GM19397 (cell line): ENCODE results near the gene SMYD3.

ENCODE experiments used
- ATAC-seq: cut with Tn5 transposase; IDR thresholded peaks from one replicate; pipeline ENCODE4 v1.9.1; 2021; ENCODE audit warnings: mild to moderate bottlenecking, moderate library complexity; ENCODE audit not compliant: unreplicated experiment

SMYD3 gene

GRCh38 chr1:246117066-246117791 lies 389.9 kb downstream of the SMYD3 start:
- ATAC-seq: peak; percentile 97

GRCh38 chr1:246114369-246114768 lies 392.7 kb downstream of the SMYD3 start:
- no peak for ATAC-seq

DNA sequence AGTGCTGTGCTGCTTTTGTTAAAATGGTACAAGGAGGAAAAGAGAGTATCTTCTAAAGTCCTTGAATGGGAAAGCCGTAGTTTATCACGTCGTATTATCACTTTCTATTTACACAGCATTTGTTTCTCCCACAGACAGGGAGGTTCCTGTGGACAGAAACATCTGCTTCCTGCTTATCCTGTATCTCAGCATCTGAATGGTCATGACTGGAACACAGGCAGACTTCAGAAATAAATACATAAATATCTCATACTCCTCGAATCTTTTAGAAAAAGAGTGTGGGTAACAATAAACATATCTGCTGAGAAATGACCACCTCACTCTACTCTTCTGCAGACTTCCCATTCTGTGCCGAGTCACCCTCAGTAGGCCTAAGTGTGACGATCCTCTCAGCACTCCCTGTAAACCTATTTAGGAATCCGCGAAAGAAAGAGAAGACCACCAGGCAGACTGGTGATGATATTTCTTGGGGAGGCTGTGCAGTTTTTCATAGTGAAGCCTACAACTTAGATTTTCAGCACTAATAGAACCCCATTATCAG lies 393.5 kb downstream of the SMYD3 start:
- no peak for ATAC-seq

DNA sequence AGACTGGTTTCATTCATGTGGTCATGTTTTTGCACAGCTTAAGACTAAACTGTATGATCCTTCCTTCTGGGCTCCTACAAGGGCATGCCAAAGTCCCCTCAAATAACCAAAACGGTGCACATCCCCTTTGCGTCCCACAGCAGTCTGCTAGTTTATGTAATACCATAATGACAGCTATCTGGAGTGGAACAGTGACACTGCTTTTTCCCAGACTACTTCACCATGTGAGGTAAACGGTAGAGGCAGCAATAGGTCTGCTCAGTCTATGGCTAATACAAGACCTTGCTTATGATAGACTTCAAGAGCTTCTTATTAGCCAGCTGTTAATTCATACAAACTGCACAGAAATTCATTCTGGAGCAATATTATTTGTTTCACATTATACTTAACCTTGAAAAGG lies 395.5 kb downstream of the SMYD3 start:
- no peak for ATAC-seq

DNA sequence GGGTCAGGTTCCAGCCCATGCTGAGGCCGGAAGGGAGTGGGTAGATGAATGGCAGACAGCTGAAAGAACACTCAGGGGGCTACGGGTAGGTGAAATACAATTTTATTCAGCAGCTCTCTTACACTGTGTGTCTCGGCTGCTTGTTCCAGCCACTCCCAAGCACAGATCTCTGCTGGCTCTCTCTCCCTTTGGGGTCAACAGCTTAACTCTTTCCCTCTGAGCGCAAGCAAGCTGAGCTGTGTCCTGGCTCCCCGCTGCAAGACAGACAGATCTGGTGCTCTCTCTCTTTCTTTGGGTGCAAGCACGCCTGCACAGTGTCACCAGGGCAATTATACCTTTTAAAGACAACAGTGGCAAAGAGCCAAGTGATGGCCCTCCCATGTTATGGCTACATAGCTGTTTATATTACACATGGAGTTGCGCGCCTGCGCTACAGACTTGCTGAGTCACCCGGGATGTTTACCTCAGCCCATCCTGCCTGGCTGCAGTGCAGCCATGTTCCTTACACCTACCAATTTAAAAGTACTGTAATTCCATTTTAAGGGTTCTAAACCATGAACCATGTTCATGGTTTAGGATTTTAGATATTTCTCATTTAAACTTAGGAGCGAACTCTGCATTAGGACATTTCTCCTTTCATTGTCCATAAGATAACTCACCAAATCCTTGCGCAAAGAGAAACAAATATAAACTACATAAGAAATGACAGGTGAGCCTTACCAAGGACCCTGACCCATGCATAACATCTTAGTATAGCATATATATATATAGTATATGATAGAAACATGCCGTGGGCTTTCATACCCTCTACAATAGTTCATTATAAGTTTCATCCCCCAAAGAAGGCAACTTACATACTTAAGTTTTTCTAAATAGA lies 396.5 kb downstream of the SMYD3 start:
- no peak for ATAC-seq

GRCh38 chr1:246108278-246108925 lies 398.7 kb downstream of the SMYD3 start:
- no peak for ATAC-seq

- ATAC-seq: no peak
Observed at GRCh38 chr1:246107516-246108277, 399.4 kb downstream of the SMYD3 start.

DNA sequence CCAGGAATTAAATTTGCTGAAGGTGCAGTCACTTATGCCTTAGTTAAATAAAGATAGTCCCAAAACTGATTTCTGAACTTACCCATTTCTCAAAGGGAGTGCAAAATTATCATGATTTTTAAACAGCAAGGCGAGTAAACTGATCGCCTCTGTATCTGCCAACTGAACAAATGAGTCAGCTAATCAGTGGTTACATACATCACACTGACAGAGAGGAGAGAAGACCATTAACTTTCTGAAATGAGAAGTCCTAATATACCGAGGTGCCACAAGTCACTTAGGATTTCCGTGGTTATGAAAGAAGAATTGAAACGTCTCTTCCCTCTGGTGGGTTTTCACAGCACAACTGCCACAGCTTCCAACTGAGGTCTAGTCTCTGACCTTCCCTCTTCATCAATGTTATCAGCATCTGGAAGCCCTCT lies 400.7 kb downstream of the SMYD3 start:
- ATAC-seq: no peak

GRCh38 chr1:246104927-246105326 lies 402.2 kb downstream of the SMYD3 start:
- no peak for ATAC-seq

GRCh38 chr1:246099570-246099969 lies 407.5 kb downstream of the SMYD3 start:
- ATAC-seq: no peak

DNA sequence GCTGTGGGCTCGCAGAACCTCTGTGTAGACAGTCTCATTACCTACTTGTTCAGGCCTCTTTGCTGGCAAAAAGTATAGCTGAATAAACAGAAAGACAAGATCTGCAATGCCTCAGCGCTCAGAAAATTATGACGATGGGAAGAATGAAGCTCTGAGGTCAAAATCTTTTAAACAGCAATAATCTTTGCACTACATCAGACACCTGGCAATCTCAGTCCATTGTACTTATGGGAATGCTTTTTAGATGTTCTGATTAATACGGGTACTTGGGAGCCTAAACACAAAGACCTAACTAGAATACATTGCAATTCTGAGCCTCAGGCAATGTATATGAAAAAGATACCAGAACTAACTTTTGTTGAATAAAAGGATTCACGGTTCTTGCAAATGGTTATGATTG lies 410.7 kb downstream of the SMYD3 start:
- ATAC-seq: no peak

GRCh38 chr1:246095443-246095842 lies 411.6 kb downstream of the SMYD3 start:
- no peak for ATAC-seq

DNA sequence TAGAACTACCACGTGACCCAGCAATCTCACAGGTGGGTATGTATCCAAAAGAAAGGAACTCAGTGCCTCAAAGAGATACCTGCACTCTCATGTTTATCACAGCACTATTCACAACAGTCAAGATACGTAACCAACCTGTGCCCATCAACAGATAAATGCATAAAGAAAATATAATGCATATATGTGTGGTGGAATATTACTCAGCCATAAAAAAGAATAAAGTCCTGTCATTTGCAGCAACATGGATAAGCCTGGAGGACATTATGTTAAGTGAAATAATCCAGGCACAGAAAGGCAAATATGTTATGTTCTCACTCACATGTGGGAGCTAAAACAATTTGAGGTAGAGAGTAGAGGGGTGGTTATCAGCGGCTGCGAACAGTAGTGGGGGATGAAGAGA lies 413.8 kb downstream of the SMYD3 start:
- no peak for ATAC-seq

- ATAC-seq: no peak
Observed at GRCh38 chr1:246092136-246092535, 414.9 kb downstream of the SMYD3 start.

DNA sequence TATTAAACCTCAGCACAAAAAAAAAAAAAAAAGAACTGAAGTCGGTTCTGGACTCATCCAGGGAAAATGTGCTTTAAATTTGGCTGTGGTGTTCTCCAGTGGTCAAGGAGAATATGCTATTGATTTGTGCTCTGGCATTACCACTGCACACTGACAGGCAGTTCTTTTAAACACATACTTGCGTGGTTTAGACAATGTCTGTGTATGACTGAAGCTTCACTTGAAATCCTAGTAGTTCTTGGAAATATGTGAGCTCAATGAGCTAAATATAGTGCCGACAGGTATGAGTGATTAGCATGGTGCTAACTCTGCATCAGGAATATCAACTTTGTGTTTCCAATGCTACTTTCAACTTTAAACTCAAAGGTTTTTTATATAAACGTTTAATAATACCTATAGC lies 415.6 kb downstream of the SMYD3 start:
- no peak for ATAC-seq

DNA sequence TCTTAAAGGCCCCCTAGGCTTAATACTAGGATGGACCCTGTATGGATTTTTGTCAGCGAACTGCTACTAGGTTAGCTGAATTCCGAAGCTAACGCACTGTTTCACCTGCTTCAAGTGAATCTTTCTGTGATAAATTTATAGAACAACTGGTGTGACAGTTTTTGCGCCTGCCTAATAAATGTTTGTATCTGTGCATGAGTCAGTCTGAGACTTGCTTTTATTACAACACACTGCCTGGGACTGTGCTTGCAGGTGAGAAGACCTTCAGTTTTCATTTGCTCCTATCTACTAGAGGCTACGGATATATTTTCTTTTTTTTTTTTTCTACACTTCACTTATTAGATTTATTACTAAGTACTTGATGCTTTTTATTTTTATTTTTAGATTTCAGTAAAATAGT lies 420.9 kb downstream of the SMYD3 start:
- no peak for ATAC-seq

DNA sequence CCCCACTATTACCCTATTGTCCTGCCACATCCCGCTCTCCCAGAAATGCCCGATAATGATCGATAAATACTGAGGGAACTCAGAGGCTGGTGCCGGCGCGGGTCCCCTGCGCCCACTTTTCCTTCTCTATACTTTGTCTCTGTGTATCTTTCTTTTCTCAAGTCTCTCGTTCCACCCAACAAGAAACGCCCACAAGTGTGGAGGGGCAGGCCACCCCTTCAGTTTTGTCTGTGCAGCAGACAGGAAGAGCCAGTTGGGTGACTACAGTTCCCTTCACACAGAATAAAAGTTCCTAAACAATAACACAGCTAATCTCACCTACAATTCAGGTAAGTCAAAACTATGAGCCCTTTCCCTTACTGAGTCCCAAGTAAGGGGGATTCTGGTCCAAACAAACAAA lies 423.7 kb downstream of the SMYD3 start:
- ATAC-seq: no peak

DNA sequence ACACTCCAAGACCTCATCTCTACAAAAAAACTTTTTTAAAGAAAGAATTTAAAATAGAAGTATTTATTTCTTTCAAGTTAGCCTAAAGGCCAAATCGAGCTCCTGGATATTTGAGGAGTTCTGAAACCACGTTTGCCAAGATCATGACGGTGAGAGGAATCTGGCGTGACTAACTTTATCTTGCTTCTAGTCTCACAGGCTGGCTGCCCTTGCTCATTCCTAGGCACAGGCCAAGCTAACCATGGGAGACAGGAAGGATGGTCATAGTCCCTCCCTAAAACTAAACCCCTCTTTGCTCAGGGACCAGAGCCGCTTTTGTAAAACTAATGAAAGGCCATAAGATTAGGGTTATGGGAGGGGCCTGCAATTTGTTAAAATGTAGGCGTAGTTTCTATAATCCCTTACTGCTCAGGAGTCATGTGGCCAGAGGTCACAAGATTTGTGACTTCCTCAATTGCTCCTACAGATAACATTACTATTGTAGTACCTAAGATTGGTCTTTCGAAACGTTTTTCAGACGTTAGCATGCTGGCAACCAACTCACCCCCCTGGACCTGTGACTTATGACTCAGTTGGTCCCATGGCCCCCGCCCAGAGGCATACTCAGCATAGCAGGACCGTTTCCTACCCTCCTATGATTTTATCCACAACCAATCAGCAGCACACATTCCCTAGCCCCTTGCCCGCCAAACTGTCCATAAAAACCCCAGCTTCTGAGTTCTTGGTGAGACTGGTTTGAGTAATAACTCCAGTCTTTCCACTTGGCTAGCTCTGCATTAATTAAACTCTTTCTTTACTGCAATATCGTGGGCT lies 425.0 kb downstream of the SMYD3 start:
- ATAC-seq: no peak

- no peak for ATAC-seq
Observed at GRCh38 chr1:246081138-246081702, 425.9 kb downstream of the SMYD3 start.

DNA sequence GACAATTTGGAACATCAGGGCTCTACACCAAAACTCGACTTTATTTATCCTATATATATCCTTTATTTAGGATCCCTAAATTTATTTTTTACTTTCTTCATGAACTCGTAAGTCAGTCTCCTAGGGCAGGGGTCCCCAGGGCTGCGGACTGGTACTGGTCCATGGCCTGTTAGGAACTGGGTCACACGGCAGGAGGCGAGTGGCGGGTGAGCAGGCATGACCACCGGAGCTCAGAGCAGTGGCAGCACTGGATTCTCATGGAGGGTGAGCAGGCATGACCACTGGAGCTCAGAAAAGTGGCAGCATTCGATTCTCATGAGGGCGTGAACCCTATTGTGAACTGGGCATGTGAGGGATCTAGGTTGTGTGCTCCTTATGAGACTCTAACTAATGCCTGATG lies 427.0 kb downstream of the SMYD3 start:
- ATAC-seq: no peak
